H1 (cell line): ENCODE results near the gene UBE4B. TPM values are rescaled to one million over a fixed set of nuclear protein-coding genes. Genes with fewer than 3 reads are reported as not detected.

Experiments
- CTCF ChIA-PET: fragments of 300-600 bp; sonication (Branson Sonifier 250); formaldehyde crosslinking; loops from one replicate; lab custom pipeline; 2021; ENCODE audit not compliant: partially characterized antibody; lab: Charles Lee
- POLR2A ChIA-PET: fragments of 300-600 bp; sonication (Branson Sonifier 250); formaldehyde crosslinking; loops from one replicate; lab custom pipeline; 2021; ENCODE audit warnings: inconsistent platforms; ENCODE audit not compliant: partially characterized antibody; lab: Charles Lee
- DNase-seq, 2 experiments: peaks; one replicate each; pipeline versions ENCODE4 v3.0.0 to v3.0.0-alpha.2; 2010 to 2022; ENCODE audit warnings: low spot score in 2 of 2, low read depth in 1 of 2, mixed read lengths in 1 of 2
- FAIRE-seq: peaks from 2 replicates; lab custom pipeline; 2011; peaks lifted over from hg19 to GRCh38; lab: Jason Lieb, UNC
- H2AFZ ChIP-seq: 2 replicates; pipeline ENCODE4 v1.8.1; 2012; ENCODE audit warnings: low read length, inconsistent platforms
- H2AK5ac ChIP-seq: 2 replicates; pipeline ENCODE4 v1.6.1; 2013; ENCODE audit warnings: low read depth, low read length
- H2BK120ac ChIP-seq: replicated peaks from 2 replicates; pipeline ENCODE3; 2013; ENCODE audit warnings: low read depth, low read length, inconsistent platforms
- H2BK12ac ChIP-seq: 2 replicates; pipeline ENCODE4 v1.6.1; 2013; ENCODE audit warnings: low read depth, low read length
- H2BK15ac ChIP-seq: 2 replicates; pipeline ENCODE4 v1.6.1; 2013; ENCODE audit warnings: low read length
- H2BK20ac ChIP-seq: 2 replicates; pipeline ENCODE4 v1.6.1; 2013; ENCODE audit warnings: low read length
- H2BK5ac ChIP-seq: 2 replicates; pipeline ENCODE4 v1.6.1; 2013; ENCODE audit warnings: low read depth, low read length
- H3K14ac ChIP-seq: 2 replicates; pipeline ENCODE4 v1.6.1; 2013; ENCODE audit warnings: inconsistent platforms; ENCODE audit not compliant: insufficient read length
- H3K18ac ChIP-seq: 2 replicates; pipeline ENCODE4 v1.6.1; 2013; ENCODE audit warnings: low read length; ENCODE audit errors: extremely low read depth
- H3K23ac ChIP-seq: 2 replicates; pipeline ENCODE4 v1.6.1; 2013; ENCODE audit warnings: inconsistent platforms; ENCODE audit not compliant: insufficient read length
- H3K23me2 ChIP-seq: 2 replicates; pipeline ENCODE4 v1.6.1; 2013; ENCODE audit warnings: low read depth, low read length
- H3K27ac ChIP-seq: 2 replicates; pipeline ENCODE4 v1.6.1; 2011; ENCODE audit warnings: low read depth, low read length, inconsistent platforms
- H3K27me3 ChIP-seq, 4 experiments: replicated peaks in 1 of 4; 1 replicate in 1 of 4; 2 replicates in 3 of 4; pipeline versions ENCODE4 v1.6.1 to v1.8.1; 2011 to 2013; ENCODE audit warnings: low read length in 3 of 4, mild to moderate bottlenecking in 3 of 4, inconsistent platforms in 2 of 4, mixed read lengths in 2 of 4, moderate library complexity in 1 of 4; ENCODE audit not compliant: control insufficient read depth in 3 of 4, insufficient read depth in 3 of 4; ENCODE audit errors: extremely low read depth in 1 of 4
- H3K36me3 ChIP-seq, 4 experiments: 2 replicates each; pipeline versions ENCODE4 v1.6.1 to v1.8.1; 2011 to 2013; ENCODE audit warnings: mild to moderate bottlenecking in 4 of 4, low read length in 3 of 4, moderate library complexity in 2 of 4, control low read depth in 1 of 4, inconsistent platforms in 1 of 4; ENCODE audit not compliant: insufficient read depth in 4 of 4, control insufficient read depth in 2 of 4
- H3K4ac ChIP-seq: replicated peaks from 2 replicates; pipeline ENCODE3; 2013; ENCODE audit warnings: low read length, low read depth, mixed read lengths, inconsistent platforms; ENCODE audit not compliant: insufficient read length
- H3K4me1 ChIP-seq, 4 experiments: replicated peaks in 1 of 4; 1 replicate in 1 of 4; 2 replicates in 3 of 4; pipeline versions ENCODE4 v1.6.1 to v1.8.1; 2011 to 2013; ENCODE audit warnings: low read length in 3 of 4, inconsistent platforms in 2 of 4, mixed read lengths in 1 of 4; ENCODE audit not compliant: insufficient read depth in 4 of 4, control insufficient read depth in 3 of 4
- H3K4me2 ChIP-seq, 2 experiments: 2 replicates each; pipeline versions ENCODE4 v1.6.1 to v1.8.1; 2011 to 2013; ENCODE audit warnings: low read depth in 2 of 2, low read length in 2 of 2, control low read depth in 1 of 2, inconsistent platforms in 1 of 2, mild to moderate bottlenecking in 1 of 2; ENCODE audit not compliant: insufficient read depth in 1 of 2
- H3K4me3 ChIP-seq, 4 experiments: fragments of 200-600, 300-600 bp in 1 of 4; sonication (generic), shearing (Covaris generic), sonication (Bioruptor Twin) in 1 of 4; 2 replicates each; pipeline versions ENCODE4 v1.5.1 to v1.8.1; 2011 to 2016; ENCODE audit warnings: low read length in 4 of 4, low read depth in 3 of 4, control low read depth in 2 of 4, inconsistent platforms in 2 of 4, mild to moderate bottlenecking in 2 of 4, mixed read lengths in 1 of 4, moderate library complexity in 1 of 4; ENCODE audit not compliant: insufficient read depth in 2 of 4; ENCODE audit errors: extremely low read depth in 1 of 4
- H3K56ac ChIP-seq: replicated peaks from 2 replicates; pipeline ENCODE3; 2013; ENCODE audit warnings: low read depth, mild to moderate bottlenecking, mixed read lengths, low read length, inconsistent platforms; ENCODE audit not compliant: insufficient read length
- H3K79me1 ChIP-seq: 2 replicates; pipeline ENCODE4 v1.6.1; 2013; ENCODE audit warnings: low read depth, low read length, control low read depth
- H3K79me2 ChIP-seq, 2 experiments: 2 replicates each; pipeline versions ENCODE4 v1.6.1 to v1.8.1; 2012 to 2013; ENCODE audit warnings: low read length in 2 of 2, mild to moderate bottlenecking in 2 of 2, inconsistent platforms in 1 of 2; ENCODE audit not compliant: insufficient read depth in 2 of 2, control insufficient read depth in 1 of 2
- H3K9ac ChIP-seq, 4 experiments: replicated peaks in 1 of 4; 1 replicate in 1 of 4; 2 replicates in 3 of 4; pipeline versions ENCODE4 v1.6.1 to v1.8.1; 2011 to 2013; ENCODE audit warnings: low read depth in 3 of 4, low read length in 3 of 4, control low read depth in 2 of 4, mild to moderate bottlenecking in 2 of 4, moderate library complexity in 2 of 4, inconsistent platforms in 1 of 4; ENCODE audit errors: extremely low read depth in 1 of 4
- H3K9me3 ChIP-seq, 2 experiments: 2 replicates each; pipeline versions ENCODE4 v1.6.1 to v1.8.1; 2012 to 2013; ENCODE audit warnings: mild to moderate bottlenecking in 2 of 2, moderate library complexity in 2 of 2, control low read depth in 1 of 2, inconsistent platforms in 1 of 2, low read depth in 1 of 2, low read length in 1 of 2, mixed read lengths in 1 of 2; ENCODE audit not compliant: insufficient read depth in 2 of 2
- H4K20me1 ChIP-seq, 2 experiments: replicated peaks in 1 of 2; 2 replicates each; pipeline versions ENCODE3 to v1.8.1; 2011 to 2013; ENCODE audit warnings: inconsistent platforms in 2 of 2, low read length in 2 of 2, mild to moderate bottlenecking in 1 of 2; ENCODE audit not compliant: insufficient read depth in 2 of 2, control insufficient read depth in 1 of 2
- H4K5ac ChIP-seq: 2 replicates; pipeline ENCODE4 v1.6.1; 2013; ENCODE audit warnings: low read length, low read depth, mixed read lengths, inconsistent platforms; ENCODE audit not compliant: insufficient read length
- H4K8ac ChIP-seq: 2 replicates; pipeline ENCODE4 v1.8.0; 2013; ENCODE audit warnings: mild to moderate bottlenecking, moderate library complexity, low read length, inconsistent platforms; ENCODE audit not compliant: insufficient read depth; ENCODE audit errors: extremely low read depth
- H4K91ac ChIP-seq: replicated peaks from 2 replicates; pipeline ENCODE3; 2013; ENCODE audit warnings: low read length, mixed read lengths, inconsistent platforms; ENCODE audit not compliant: insufficient read length
- BACH1 ChIP-seq: IDR thresholded peaks from 2 replicates; pipeline ENCODE4 v1.6.1; 2012; ENCODE audit warnings: low read length, improper control_type of control experiment
- EZH2 ChIP-seq: fragments of 200-600 bp; sonication (generic); IDR thresholded peaks from 2 replicates; pipeline ENCODE4 v1.7.1; 2012; ENCODE audit warnings: low read depth, mild to moderate bottlenecking, moderate library complexity, low read length, inconsistent platforms; ENCODE audit not compliant: severe bottlenecking
- JUND ChIP-seq: IDR thresholded peaks from 2 replicates; pipeline ENCODE4 v1.6.1; 2011; ENCODE audit warnings: mild to moderate bottlenecking, improper control_type of control experiment, low read length
- NRF1 ChIP-seq: IDR thresholded peaks from 2 replicates; pipeline ENCODE4 v1.6.1; 2011; ENCODE audit warnings: mild to moderate bottlenecking, low read depth, low read length, improper control_type of control experiment
- POLR2A ChIP-seq, 2 experiments: IDR thresholded peaks; 1 replicate in 1 of 2; 2 replicates in 1 of 2; pipeline ENCODE4 v1.6.1; 2011; ENCODE audit warnings: low read depth in 2 of 2, low read length in 2 of 2, mild to moderate bottlenecking in 2 of 2; ENCODE audit errors: control extremely low read depth in 1 of 2
- POLR2AphosphoS5 ChIP-seq: IDR thresholded peaks from 2 replicates; pipeline ENCODE4 v1.6.1; 2011; ENCODE audit warnings: low read depth, low read length
- RFX5 ChIP-seq: IDR thresholded peaks from 2 replicates; pipeline ENCODE4 v1.6.1; 2011; ENCODE audit warnings: low read depth, low read length, improper control_type of control experiment, borderline replicate concordance
- SP1 ChIP-seq: IDR thresholded peaks from 2 replicates; pipeline ENCODE4 v1.6.1; 2011; ENCODE audit warnings: low read depth, low read length
- SP2 ChIP-seq: IDR thresholded peaks from 2 replicates; pipeline ENCODE4 v1.6.1; 2012; ENCODE audit warnings: mild to moderate bottlenecking, low read length, inconsistent platforms
- SRF ChIP-seq: IDR thresholded peaks from 2 replicates; pipeline ENCODE4 v1.6.1; 2011; ENCODE audit warnings: mild to moderate bottlenecking, low read depth, low read length, moderate library complexity
- SUZ12 ChIP-seq: fragments of 200-600 bp; sonication (generic); IDR thresholded peaks from 2 replicates; pipeline ENCODE4 v1.6.1; 2012; ENCODE audit warnings: mild to moderate bottlenecking, inconsistent platforms, low read length, moderate library complexity, mixed read lengths
- TAF1 ChIP-seq: IDR thresholded peaks from 2 replicates; pipeline ENCODE4 v1.6.1; 2011; ENCODE audit warnings: mild to moderate bottlenecking, low read depth, low read length
- YY1 ChIP-seq: IDR thresholded peaks from 2 replicates; pipeline ENCODE4 v1.6.1; 2011; ENCODE audit warnings: low read depth, mild to moderate bottlenecking, low read length
- ZNF274 ChIP-seq: IDR thresholded peaks from 2 replicates; pipeline ENCODE4 v1.7.0; 2012; ENCODE audit warnings: low read length, borderline replicate concordance; ENCODE audit errors: extremely low read depth
- WGBS, 2 experiments: shearing (Covaris generic) in 1 of 2; methylation state at CpG; one replicate each; pipeline versions ENCODE4 v1.1.6 to v1.1.7; 2013 to 2015; ENCODE audit warnings: low lambda C conversion rate in 2 of 2, mixed read lengths in 2 of 2, inconsistent platforms in 1 of 2, low coverage in 1 of 2, missing lambda C conversion rate in 1 of 2; ENCODE audit not compliant: insufficient replicate concordance in 2 of 2, insufficient coverage in 1 of 2, insufficient read length in 1 of 2; ENCODE audit errors: extremely low coverage in 1 of 2, missing lambda C conversion rate in 1 of 2; 5-methylcytosine and 5-hydroxymethylcytosine counted together
- polyA plus RNA-seq, 7 experiments: library from polyadenylated mRNA; depleted of rRNA in 3 of 7; stranded (reverse) in 5 of 7; unstranded in 2 of 7; fragments of >200 nt in 5 of 7; fragments of 200-250 nt in 2 of 7; gene quantifications; 1 replicate in 5 of 7; 2 replicates in 1 of 7; 4 replicates in 1 of 7; pipeline versions ENCODE4 v1.2.1 to v1.2.3, GENCODE V29; 2011 to 2013; ENCODE audit warnings: missing spikeins in 2 of 7, mixed read lengths in 2 of 7
- total RNA-seq: library from RNA; stranded (reverse); fragmentation: NEBNext Ultra II Directional; extraction: Animal tissue kit (Norgen Biotek cat#: 25700); gene quantifications from 2 replicates; pipeline ENCODE4 v1.2.1, GENCODE V29; 2021
- TF ChIP-seq, protein P1 (sequence below): IDR thresholded peaks from 2 replicates; pipeline ENCODE4 v1.6.1; 2011; ENCODE audit warnings: low read length, improper control_type of control experiment

UBE4B gene
- total and polyA plus RNA-seq, 2 of the 8 experiments (the other 6 are each of a cell fraction or from before 2014, with no cell fraction given), result 24.5 to 90.1 TPM

DNA sequence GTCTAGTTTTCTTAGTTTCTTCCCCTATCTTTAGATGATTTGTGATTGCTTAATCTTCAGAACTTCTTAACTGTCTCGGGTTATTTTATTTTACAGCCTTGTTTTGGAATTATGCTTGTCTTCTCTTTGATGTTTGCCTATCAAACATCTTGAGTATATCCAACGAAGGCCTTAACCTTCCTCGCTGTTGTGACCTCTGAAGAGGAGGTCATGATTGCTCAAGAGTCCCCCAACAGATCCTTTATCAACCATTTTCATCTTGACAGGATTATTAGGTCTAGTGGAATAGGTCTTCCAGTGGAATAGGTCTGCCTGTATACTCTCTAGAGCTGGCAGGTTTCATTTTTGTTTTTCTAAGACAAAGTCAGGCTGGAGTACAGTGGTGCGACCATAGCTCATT, 45.7 kb downstream of the UBE4B start:
- Histone ChIP-seq H2AFZ (no peak overlapping the region), H3K4me1 (no peaks in the 10 kb centered on the region), H2BK5ac (no peak overlapping the region), H4K20me1 (peaks cover 2 to 6% of the 10 kb centered on the region in 2 experiments), H3K23me2 (0 out of 2 replicates have a peak, but pooled peaks cover 1% of the 10 kb centered on the region), H2BK20ac (no peak overlapping the region), H3K4ac (no peak overlapping the region), H3K14ac (no peak overlapping the region), H2BK15ac (no peak overlapping the region), H3K27ac (no peak overlapping the region), H4K8ac (no peak overlapping the region), H3K79me1 (peaks cover 4% of the 10 kb centered on the region; the same call in 1 of the 2 replicates), H2BK12ac (no peak overlapping the region), H3K4me3 (no peak overlapping the region), H2AK5ac (no peak overlapping the region), H4K91ac (no peak overlapping the region), H3K4me2 (no peak overlapping the region), H3K27me3 (no peaks in the 10 kb centered on the region), H3K56ac (no peak overlapping the region), H3K23ac (no peak overlapping the region), H2BK120ac (no peak overlapping the region), H3K36me3 (no peaks in the 10 kb centered on the region), H3K9ac (no peak overlapping the region), H3K9me3 (no peaks in the 10 kb centered on the region), H3K18ac (no peak overlapping the region), H3K79me2 (peaks cover 0 to 17% of the 10 kb centered on the region in 2 experiments; a peak in 3 of 4 replicates), H4K5ac (no peak overlapping the region)
- ChIA-PET CTCF (interaction anchor here (0.5 to 1.0 kb wide), 2 partner anchors 20 to 1747 kb away, joined by 3 read pairs; no protein-coding TSS in a partner anchor), POLR2A (no interaction called here)
- FAIRE-seq, result no peak
- no peak for DNase-seq
- WGBS, 2 experiments, result 94% methylated on average over 4 of the region's 4 CpGs; no CpG with 5 or more reads in 1 of the 2 experiments
- TF ChIP-seq SP2 (no peak), YY1 (no peak), ZNF274 (no peak), BACH1 (no peak), POLR2AphosphoS5 (no peak), SP1 (no peak), JUND (no peak), EZH2 (no peak), NRF1 (no peak), SUZ12 (no peak), SRF (no peak), RFX5 (no peak), TAF1 (no peak), POLR2A (IDR thresholded peaks at IDR 0.05; ENCODE audit: control extremely low read depth in 1 of 2, low read depth in 2 of 2, low read length in 2 of 2) (no peak)
- TF ChIP-seq, protein P1, sequence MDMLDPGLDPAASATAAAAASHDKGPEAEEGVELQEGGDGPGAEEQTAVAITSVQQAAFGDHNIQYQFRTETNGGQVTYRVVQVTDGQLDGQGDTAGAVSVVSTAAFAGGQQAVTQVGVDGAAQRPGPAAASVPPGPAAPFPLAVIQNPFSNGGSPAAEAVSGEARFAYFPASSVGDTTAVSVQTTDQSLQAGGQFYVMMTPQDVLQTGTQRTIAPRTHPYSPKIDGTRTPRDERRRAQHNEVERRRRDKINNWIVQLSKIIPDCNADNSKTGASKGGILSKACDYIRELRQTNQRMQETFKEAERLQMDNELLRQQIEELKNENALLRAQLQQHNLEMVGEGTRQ, result no peak
